ENCODE data around the gene ZNF683.

ZNF683 gene

GRCh38 chr1:26410706-26411623 lies 38.4 kb upstream of the ZNF683 start, which contains the start of gene LIN28A:
TSS of gene LIN28A (plus strand) at chr1:26410817. CDS start at chr1:26410892, 75 bp downstream.
- TF ChIP-seq CTCF (IDR thresholded peaks at IDR 0.05; ENCODE audit: control insufficient read depth, extremely low read depth, insufficient read depth), result no peak
- no peak within 1 kb of the TSS for H3K4me3 ChIP-seq (ENCODE audit: low read depth, low read length)
- no peak for DNase-seq (ENCODE audit: low read depth)

GRCh38 chr1:26409191-26409807 lies 36.7 kb upstream of the ZNF683 start:
- no peak for TF ChIP-seq CTCF (IDR thresholded peaks at IDR 0.05; ENCODE audit: control insufficient read depth, extremely low read depth, insufficient read depth)
- DNase-seq (ENCODE audit: low read depth), result no peak
- H3K4me3 ChIP-seq (ENCODE audit: low read depth, low read length), result no peak overlapping the region

GRCh38 chr1:26408604-26409003 lies 36.1 kb upstream of the ZNF683 start:
- no peak for DNase-seq (ENCODE audit: low read depth)
- TF ChIP-seq CTCF (IDR thresholded peaks at IDR 0.05; ENCODE audit: control insufficient read depth, extremely low read depth, insufficient read depth), result no peak
- H3K4me3 ChIP-seq (ENCODE audit: low read depth, low read length), result no peak overlapping the region

- DNase-seq (ENCODE audit: low read depth), result no peak
- no peak for TF ChIP-seq CTCF (IDR thresholded peaks at IDR 0.05; ENCODE audit: control insufficient read depth, extremely low read depth, insufficient read depth)
These were observed 32.8 kb upstream of the ZNF683 start for GRCh38 chr1:26405281-26405915.

GRCh38 chr1:26404641-26405040 lies 32.1 kb upstream of the ZNF683 start:
- DNase-seq (ENCODE audit: low read depth), result no peak
- TF ChIP-seq CTCF (IDR thresholded peaks at IDR 0.05; ENCODE audit: control insufficient read depth, extremely low read depth, insufficient read depth), result no peak
- H3K4me3 ChIP-seq (ENCODE audit: low read depth, low read length), result no peak overlapping the region

More at GRCh38 chr1:26405281-26405915, 32.8 kb upstream of the ZNF683 start:
- H3K4me3 ChIP-seq (ENCODE audit: low read depth, low read length), result no peak overlapping the region

- DNase-seq (ENCODE audit: low read depth), result no peak
- TF ChIP-seq CTCF (IDR thresholded peaks at IDR 0.05; ENCODE audit: control insufficient read depth, extremely low read depth, insufficient read depth), result no peak
- no peak overlapping the region for H3K4me3 ChIP-seq (ENCODE audit: low read depth, low read length)
These were observed 31.1 kb upstream of the ZNF683 start for GRCh38 chr1:26403656-26404055.
